Activated naive CD4-positive, alpha-beta T cell treated with Interleukin-2 at 50 U/mL for 16 hours (primary cell): ENCODE measurements around the gene MN1.
"Not testable (repeated sequence)": the region's sequence is repeated elsewhere in the genome, so short reads cannot be mapped to it uniquely, and the experiment has no call there.

Experiments used
- DNase-seq: peaks from one replicate; pipeline ENCODE4 v3.0.0-alpha.2; 2020

The MN1 gene

DNA sequence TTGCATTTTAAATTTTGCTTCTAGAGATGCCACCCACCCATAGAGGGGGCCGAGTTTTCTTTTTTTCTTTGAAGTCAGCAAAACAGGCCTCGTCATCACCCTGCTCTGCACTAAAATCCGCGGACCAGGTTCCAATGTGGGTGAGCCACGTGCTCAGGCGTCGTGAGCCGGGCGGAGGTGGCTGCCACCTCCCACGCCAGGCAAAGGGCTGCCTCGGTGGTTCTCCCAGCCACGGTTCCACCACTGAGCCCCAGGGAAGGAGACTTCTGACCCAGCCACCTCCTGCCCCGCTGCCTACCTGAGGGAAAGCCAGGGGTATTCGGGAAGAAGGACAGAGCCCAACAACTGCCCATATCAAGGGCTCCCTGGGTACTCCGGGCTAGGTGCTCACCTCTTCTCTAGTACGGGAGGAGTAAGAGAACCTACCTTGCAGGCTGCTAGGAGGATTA is 45.3 kb downstream of the MN1 start:
- no peak for DNase-seq

DNA sequence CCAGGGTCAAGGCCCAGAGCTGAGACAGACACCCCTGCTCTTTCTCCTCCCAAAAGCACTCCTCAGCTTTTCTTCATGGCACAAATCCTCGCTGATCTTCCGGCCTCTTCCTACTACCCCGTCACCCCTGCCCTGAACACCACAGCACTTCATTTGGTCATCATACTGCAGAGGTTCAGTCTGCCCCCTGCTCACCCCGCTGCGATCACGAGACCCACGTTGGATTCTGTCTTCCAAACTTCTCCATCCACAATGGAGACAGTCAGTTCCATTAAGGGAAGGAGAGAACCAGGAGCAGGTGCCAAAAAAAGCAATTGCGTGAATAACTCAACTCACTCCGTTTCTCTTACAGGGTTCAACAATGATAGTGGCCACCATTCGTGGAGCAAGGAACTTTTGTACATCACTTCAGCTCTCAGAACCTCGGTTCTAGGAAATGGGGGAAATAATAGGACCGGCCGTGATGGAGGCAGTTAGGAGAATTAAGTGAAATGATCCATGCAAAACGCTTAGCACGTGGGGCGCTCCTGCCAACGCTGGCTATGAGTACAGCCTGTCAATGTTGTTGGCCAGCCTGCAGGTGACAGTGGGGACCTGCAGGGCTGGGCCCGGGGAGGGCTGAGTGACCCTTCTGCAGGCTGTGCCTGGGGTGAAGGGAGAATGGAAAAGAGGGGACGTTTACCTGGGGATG is 45.9 kb downstream of the MN1 start:
- DNase-seq = no peak

DNA sequence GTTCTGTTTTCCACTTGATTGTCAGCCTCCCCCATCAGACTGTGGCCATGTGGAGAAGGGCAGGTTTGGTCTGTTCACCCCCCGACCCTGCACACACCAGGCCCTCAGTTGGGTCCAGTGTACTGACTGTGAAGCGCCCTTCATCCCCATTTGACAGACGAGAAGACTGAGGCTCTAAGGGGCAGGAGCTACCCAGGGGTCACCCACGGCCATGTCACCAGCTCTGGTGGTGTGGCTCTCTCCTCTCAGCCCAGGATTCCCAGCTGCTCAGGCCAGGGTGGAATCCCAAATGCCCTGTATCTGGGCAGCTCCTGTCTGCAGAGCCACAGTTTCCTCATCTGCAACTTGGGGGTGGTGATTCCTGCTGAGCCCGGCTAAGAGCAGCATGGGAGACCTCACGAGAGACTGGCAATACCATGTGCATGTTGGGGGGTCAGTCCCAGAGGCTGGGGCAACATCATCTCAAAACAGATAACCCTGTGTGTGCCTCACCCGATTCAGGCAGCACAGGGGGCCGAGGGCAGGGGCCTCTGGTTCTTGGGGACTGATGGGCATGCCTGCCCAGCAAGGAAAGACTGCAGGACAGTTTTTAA is 46.6 kb downstream of the MN1 start:
- no peak for DNase-seq

GRCh38 chr22:27754247-27754887 is 47.2 kb downstream of the MN1 start:
- DNase-seq = no peak

DNA sequence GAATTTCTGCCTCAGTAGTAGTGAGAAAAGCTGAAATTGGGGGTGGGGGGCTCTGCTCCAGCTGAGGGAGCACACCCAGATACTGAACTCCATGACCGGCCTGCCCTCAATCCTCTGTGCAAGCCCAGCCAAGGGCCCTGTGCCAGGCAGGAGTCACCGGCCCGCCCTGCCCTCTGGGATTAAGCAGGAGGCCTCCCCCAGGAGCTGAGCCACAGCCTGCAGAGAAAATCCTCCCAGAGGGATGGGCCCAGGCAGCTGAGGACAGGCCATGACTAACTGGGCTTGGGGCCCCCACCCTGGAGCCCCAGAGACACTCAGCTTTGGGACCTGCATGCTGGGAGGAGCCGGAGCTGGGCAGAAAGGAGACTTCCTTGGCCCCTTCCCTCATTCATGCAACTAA is 48.8 kb downstream of the MN1 start:
- DNase-seq = no peak

DNA sequence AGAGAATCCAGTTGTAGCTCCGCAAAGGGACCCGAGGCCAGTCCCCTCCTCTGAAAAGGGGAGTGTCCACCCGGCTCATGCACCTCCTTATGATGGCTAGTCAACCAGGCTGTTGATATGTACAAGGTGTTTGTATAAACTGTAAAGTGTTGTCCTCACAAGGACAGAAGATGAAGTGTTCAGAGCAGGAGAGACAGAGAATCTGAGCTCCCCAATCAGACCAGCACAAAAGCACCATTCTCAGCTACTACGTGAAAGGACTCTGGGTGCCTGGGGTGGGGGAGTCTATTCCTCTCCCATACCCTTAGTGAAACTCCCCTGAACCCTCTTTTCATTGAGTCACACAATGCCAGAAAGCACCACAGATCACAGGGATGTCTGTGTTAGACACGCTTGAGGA is 49.4 kb downstream of the MN1 start:
- DNase-seq = no peak

DNA sequence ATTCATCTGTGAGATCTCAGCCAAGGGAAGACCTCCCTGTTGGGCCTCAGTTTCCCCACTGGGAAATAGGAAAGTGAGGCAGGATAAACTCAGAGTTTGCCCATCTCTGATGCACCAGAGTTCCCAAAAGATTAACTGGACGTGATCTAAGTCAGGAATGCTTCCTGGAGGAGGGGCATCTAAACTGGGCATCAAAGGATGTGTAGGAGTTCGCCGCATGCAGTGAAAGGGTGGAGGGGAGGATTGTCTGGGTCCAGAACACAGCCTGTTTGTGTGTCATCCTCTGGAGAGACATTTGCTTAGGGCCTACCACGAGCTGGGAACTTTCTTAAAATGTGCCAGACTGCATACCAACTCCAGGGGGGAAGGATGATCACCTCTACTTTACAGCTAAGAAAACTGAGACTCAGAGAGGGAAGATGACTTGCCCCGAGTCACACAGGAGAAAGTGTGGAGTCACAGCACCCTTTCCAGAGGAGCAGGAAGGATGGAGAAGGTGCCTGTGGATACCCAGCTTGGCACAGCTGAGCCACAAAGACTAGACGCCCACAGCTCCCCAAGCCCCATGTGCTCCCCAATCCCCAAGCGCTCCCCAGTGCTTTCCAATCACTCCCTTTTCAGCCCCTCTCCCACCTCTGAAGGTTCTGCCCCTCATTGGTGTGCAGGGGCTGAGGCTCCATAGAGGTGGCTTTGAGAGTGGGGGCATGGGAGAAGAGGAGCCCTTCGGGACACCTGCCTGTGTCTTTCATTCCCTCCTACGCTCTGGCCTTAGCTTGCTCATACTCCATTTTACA is 50.1 kb downstream of the MN1 start:
- DNase-seq = no peak

DNA sequence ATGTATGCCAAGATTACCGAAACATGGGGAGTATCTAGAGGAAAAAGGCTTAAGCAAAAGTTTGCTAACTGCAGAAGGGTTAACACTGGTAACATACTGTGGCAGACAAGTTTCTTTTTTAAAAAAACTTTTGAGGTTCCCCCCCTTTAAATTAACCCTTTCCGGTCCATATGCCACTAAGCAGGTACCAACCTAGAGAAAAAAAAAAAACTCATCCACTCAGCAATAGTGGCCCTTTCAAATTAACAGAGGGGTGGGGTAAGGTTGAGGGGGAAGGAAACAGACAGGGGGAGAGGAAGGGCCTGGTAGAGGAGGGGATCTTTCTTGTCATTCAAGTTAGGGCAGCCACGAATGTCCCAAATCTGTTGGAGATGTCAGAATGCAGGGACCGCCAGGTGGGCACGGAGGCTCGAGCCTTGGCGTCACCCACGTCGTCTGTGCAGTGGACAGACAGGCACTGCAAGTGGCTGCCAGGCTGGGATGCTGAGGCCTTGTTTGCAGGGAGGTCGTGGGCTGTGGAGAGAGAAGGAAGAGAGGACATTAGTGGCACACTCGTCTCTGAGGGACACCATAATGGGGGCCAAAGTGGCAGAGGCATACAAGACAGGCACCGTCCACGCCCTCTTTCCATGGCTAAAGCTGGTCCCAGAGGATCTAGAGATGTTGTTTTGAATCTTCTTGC is 50.8 kb downstream of the MN1 start:
- no peak for DNase-seq

DNA sequence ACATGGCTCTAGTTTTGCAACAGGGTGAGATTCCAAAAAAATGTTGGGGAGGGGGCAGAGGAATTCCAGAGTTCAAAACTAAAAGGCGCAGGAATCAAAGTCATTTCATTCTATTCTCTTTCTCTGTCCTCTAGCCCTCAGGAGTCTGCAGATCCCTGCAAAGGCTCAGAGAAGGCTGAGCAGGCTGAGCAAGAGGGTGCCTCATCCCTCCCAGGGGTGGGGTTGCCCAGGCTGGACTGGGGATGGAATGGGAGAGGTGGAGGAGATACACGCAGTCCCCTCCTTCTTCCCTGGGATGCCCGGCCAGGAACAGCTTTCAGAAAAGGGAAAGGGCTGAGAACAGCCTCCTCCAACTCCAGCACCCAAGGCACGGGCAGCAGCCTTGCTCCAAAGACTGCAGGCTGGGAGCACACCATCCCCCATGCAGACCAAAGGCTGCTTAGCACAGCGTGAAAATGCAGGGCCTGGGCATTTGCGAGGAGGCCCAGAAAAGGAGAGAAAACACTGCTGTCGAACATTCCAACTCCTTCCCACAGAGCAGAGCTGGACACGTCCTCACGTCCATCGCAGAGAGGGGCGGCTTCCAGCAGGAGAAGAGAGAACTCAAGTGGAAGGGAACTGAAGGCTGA is 51.8 kb downstream of the MN1 start:
- DNase-seq = no peak

- no peak for DNase-seq
Measured at GRCh38 chr22:27748751-27749191, 52.8 kb downstream of the MN1 start.

DNA sequence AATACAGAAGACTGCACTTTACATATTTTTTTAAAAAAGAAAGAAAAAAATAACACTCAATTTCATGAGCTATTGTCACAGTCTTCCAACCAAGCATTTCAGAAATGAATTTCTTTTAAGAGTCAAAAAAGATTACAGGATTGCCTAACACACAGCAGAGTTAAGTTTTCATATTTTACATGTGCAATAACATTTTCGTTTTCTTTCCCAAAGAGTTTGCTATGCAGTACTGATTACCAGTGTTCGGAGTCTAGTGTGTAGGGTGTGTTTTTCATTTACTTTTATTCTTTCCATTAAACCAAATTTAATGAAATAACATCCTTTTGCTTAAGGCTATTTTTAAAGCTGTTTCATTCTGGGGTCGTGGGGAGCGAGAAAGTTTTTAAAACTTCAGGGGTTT is 53.2 kb downstream of the MN1 start:
- no peak for DNase-seq

DNA sequence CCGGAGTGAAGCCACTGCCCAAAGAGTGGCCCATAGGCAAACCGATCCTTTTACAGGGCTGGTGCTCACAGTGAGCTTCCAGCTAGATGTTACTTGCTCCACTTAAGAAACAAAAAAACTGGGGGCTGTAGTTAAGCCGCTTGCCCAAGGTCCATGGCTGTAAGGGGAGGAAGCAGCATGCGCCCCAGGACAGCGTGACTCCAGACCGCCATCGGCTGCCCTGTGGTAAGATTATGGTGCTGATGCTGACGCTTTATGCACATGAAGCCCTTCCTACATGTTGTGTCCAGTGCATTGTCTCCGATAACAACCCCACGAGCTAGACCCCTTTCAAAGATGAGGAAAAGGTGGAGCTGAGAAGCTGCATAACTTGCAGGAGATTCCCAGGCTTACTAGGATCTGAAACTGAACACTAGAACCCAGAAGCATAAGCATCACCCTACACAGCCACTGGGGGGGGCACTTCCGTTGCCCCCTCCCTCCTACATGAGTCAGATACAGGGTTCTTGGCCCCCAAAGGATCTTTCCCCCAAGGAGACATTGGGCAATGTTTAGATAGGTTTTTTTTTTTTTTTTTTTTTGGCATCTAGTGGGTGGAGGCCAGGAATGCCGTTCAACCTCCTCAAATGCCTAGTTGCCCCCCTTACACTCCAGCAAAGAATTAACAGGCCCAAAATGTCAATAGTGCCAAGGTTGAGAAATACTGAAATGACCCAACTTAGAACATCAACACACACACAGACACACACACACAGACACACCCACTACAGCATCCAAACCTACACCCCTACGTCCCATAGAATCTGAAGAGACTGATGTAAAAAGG is 53.9 kb downstream of the MN1 start:
- no peak for DNase-seq

GRCh38 chr22:27746918-27747317 is 54.6 kb downstream of the MN1 start:
- no peak for DNase-seq

GRCh38 chr22:27745809-27746208 is 55.7 kb downstream of the MN1 start:
- no peak for DNase-seq

DNA sequence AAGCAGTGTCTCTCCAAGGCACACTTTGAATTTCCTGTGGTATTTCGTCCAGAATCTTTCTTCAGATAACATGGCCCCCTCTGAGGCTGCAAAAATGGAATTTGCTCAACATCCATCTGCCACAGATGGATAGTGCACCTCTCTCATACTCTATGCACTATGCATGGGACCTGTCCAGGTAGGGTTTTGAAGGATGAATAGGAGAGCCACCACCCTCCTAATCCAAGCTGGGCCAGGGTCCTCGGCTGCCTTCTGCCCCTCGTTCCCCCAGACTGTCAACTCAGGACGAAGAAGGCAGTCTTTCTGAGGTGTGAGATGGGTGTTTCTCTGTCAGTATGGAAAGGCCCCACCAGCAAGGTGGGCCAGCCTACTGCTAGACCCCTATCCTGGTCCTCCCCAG is 56.4 kb downstream of the MN1 start:
- no peak for DNase-seq

GRCh38 chr22:27744078-27744477 is 57.5 kb downstream of the MN1 start:
- not testable (repeated sequence) for DNase-seq

GRCh38 chr22:27740202-27740748 is 61.3 kb downstream of the MN1 start:
- DNase-seq = no peak

- DNase-seq = no peak
Measured at GRCh38 chr22:27737521-27737920, 64.0 kb downstream of the MN1 start.

DNA sequence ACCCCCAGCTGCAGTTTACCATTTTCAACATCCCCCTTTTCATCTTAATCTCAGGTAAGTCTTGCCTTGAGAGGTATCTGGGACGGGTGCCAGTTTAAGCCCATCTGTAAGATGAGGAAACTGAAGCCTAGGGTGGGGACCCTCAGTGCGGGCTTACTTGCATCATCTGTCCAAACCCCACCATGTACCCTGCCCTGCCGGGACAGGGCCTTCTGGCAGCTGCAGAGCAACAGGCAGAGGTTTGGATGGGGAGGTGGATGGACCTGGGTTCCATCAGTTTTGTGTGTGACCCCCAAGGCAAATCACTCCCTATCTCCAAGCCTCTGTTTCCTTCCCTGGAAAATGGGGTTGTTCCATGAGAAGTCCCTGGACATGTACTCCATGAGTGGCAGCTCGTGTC is 67.5 kb downstream of the MN1 start:
- DNase-seq = no peak

DNA sequence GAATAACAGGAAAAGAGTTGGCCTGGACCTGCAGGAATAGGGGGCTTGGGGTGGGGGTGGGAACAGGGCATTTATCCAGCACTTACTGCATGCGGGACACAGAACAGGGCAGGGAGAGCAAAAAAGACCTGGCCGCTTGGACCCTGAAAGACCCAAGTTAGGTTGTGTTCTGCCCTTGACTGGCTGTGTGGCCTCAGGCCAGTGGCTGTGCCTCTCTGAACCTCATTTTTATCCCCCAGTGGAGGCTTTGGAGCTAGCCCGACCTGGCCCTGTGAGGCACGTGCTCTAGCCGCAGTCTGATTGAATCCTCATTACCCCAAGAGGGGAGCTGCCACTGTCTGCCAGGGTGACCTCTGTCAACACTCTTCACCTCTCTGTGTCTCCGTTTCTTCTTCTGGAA is 68.7 kb downstream of the MN1 start:
- no peak for DNase-seq

DNA sequence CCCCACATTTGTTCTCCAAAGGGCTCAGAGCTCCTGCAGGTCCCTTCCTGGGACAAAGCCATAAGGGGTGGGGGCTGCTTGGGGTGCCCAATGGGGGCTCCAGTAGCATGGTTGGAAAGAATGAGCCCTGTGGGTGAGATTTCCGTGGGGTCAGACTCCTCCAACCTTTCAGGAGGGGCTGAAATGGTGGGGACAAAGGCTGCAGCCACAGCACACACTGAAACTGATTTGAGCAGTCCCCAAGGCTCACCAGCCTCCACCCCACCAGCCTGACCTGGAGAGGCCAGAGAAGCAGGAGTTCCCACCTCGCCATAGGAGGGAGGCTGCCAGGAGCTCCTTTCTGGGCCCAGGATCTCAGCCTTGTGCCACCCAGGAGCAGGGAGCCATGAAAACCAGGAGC is 69.2 kb downstream of the MN1 start:
- no peak for DNase-seq
